K562 (cell line): ENCODE measurements around the gene ZNF775. TPM values are rescaled to one million over a fixed set of nuclear protein-coding genes. Genes with fewer than 3 reads are reported as not detected.

Source experiments
- CAMTA2 ChIP-seq: fragments of 250-450 bp; sonication (Bioruptor Pico); conservative IDR thresholded peaks from 2 replicates; pipeline ENCODE4 v1.5.1; 2022
- CREB5 ChIP-seq: fragments of 250-450 bp; sonication (Bioruptor Pico); IDR thresholded peaks from 2 replicates; pipeline ENCODE4 v1.5.0; 2020; ENCODE audit warnings: mild to moderate bottlenecking
- FIP1L1 ChIP-seq: fragments of 200-400 bp; formaldehyde crosslinking; IDR thresholded peaks from 2 replicates; pipeline ENCODE4 v1.6.1; 2018; ENCODE audit warnings: mild to moderate bottlenecking, low read depth, low read length; ENCODE audit not compliant: poor library complexity, severe bottlenecking
- NCOA1 ChIP-seq: fragments of 450-650 bp; IDR thresholded peaks from 2 replicates; pipeline ENCODE4 v1.6.1; 2016; ENCODE audit warnings: low read depth
- SREBF1 ChIP-seq: fragments of 150-350 bp; IDR thresholded peaks from 2 replicates; pipeline ENCODE4 v1.6.1; 2014; ENCODE audit warnings: antibody characterized with exemption, low read depth, low read length, borderline replicate concordance
- STAT5A ChIP-seq: IDR thresholded peaks from 2 replicates; pipeline ENCODE4 v1.6.1; 2012; ENCODE audit warnings: low read length, inconsistent platforms, borderline replicate concordance
- TAF1 ChIP-seq: IDR thresholded peaks from 2 replicates; pipeline ENCODE4 v1.6.1; 2011; ENCODE audit warnings: mild to moderate bottlenecking, low read length, moderate library complexity; ENCODE audit not compliant: insufficient read depth, control insufficient read depth, severe bottlenecking; ENCODE audit errors: extremely low read depth
- ZBTB40 ChIP-seq, 2 experiments: fragments of 450-650 bp in 1 of 2; sonication (generic) in 1 of 2; formaldehyde crosslinking in 1 of 2; IDR thresholded peaks; 2 replicates each; pipeline versions ENCODE4 v1.7.1 to v1.9.0; 2016 to 2022; ENCODE audit warnings: inconsistent platforms in 1 of 2, mild to moderate bottlenecking in 1 of 2, missing genetic modification reagents in 1 of 2
- ZBTB9 ChIP-seq: fragments of 450-650 bp; formaldehyde crosslinking; IDR thresholded peaks from 2 replicates; pipeline ENCODE4 v1.4.0; 2020; ENCODE audit warnings: mild to moderate bottlenecking, moderate library complexity
- ZNF354B ChIP-seq: fragments of 250-450 bp; sonication (Bioruptor Pico); IDR thresholded peaks from 2 replicates; pipeline ENCODE4 v1.4.0; 2020
- ZNF644 ChIP-seq: fragments of 200-800 bp; sonication (Bioruptor generic); IDR thresholded peaks from 2 replicates; pipeline ENCODE4 v1.6.1; 2016; ENCODE audit warnings: low read depth, missing genetic modification characterization, missing compliant biosample characterization
- polyA plus RNA-seq, 8 experiments: library from polyadenylated mRNA; depleted of rRNA in 4 of 8; stranded (reverse) in 5 of 8; unstranded in 3 of 8; fragments of >200 nt; fragmentation: Nextera tagmentation in 2 of 8; fragmentation: Illumina TruSeq in 1 of 8; extraction: Ambion mirVana in 2 of 8; extraction: Trizol in 1 of 8; gene quantifications; 2 replicates each; pipeline versions ENCODE4 v1.2.1 to v1.2.3, GENCODE V29; 2011 to 2014; ENCODE audit warnings: inconsistent platforms in 1 of 8, missing spikeins in 1 of 8
- total RNA-seq, 7 experiments: library from RNA; depleted of rRNA in 6 of 7; stranded (reverse); fragments of >200 nt in 6 of 7; fragmentation: Illumina TruSeq in 2 of 7; extraction: Trizol in 2 of 7; gene quantifications; 2 replicates each; pipeline versions ENCODE4 v1.2.1 to v1.2.3, GENCODE V29; 2011 to 2021; ENCODE audit warnings: low replicate concordance in 1 of 7

The ZNF775 gene
- total and polyA plus RNA-seq, 9 of the 15 experiments (the other 6 are each of a cell fraction or from before 2014, with no cell fraction given): 0.04 to 18.7 (median 4.9) TPM

GRCh38 chr7:150368884-150369747, 10.0 kb upstream of the ZNF775 start (continued):
- TF ChIP-seq ZBTB9 (CRISPR knock-in tag) (no peak; the same call in 1 of the 2 replicates), FIP1L1 (peak; percentile 6), ZNF644 (tag) (peak; percentile 68; the same call in 1 of the 2 replicates), CAMTA2 (CRISPR knock-in tag) (peak; percentile 57; the same call in 1 of the 2 replicates), TAF1 (peak; percentile 12), STAT5A (no peak), CREB5 (CRISPR knock-in tag) (no peak), NCOA1 (0 out of 2 replicates have a peak, but pooled peaks have one; percentile 18), ZNF354B (no peak), SREBF1 (no peak), ZBTB40 (IDR thresholded peaks at IDR 0.05) (peak; percentile 63), ZBTB40 (CRISPR knock-in tag; IDR thresholded peaks at IDR 0.05) (0 out of 2 replicates have a peak, but pooled peaks have one; percentile 10)
